ENCODE measurements around the gene POLD2.
"Not testable (repeated sequence)": the region's sequence is repeated elsewhere in the genome, so short reads cannot be mapped to it uniquely, and the experiment has no call there.

The POLD2 gene

GRCh38 chr7:44138698-44139097 is 15.3 kb upstream of the POLD2 start:
- no peak for DNase-seq

DNA sequence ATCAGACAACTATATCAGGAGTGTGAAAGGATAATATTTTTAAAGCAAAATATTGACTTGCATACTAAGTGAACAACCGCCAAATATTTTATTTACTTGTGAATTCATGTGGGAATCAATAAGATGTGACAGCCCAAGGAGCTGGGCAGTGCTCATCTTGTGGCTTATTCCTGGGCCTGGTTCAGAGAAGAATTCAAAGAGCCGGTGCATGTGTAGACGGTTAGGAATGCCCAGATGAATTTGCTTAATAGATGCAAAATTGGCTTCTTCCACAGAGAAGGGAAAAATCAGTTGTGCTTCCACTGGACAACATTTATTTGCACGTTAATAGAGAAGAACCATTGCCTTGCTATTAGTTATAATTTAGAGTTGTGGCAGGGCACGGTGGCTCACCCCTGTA is 13.4 kb upstream of the POLD2 start:
- no peak for DNase-seq

DNA sequence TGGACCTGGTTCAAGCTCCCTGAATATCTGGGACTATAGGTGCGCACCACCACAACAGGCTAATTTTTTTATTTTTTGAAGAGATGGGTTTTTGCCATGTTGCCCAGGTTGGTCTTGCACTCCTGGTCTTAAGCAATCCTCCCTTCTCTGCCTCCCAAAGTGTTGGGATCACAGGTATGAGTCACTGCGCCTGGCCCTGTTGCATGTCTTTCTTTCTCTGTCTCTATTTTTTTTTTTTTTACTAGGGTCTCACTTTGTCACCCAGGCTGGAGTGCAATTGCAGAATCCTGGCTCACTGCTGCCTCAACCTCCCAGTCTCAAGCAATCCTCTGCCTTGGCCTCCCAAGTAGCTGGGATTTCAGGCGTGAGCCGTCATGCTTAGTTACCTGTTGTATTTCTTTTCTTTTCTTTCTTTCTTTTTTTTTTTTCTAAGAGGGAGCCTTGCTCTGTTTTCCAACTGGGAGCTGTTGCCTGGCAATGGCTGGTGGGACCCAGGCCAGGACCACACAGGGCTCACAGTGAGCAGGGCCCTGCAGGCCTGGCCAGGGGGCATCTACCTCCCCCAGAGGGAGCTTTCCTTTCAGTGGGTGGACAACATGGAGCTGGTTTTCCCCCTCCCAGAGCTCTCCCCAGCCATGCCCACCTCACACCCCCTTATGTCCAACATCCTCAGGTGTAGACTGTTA is 11.7 kb upstream of the POLD2 start:
- DNase-seq, result no peak

DNA sequence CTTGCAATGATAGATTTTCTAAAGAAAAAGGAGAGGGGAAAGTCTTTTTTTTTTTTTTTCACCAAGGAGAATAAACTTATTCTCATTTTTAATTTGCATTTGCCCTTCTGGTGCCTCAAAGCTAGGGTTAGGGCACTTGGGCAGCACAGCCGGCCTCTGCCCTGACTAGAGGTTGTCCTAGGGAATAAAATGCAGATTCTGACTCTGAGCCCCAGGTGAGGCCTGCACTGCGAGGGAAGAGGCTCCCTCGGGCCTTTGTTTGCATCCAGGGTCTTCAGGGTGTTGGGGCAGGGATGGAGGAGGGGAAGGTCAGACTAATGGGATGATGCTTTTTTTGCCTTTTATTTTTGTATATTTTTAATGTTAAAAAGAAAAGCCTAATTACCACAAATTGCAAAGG is 9.9 kb upstream of the POLD2 start:
- no peak for DNase-seq

- no peak for DNase-seq
Observed at GRCh38 chr7:44132039-44132438, 8.7 kb upstream of the POLD2 start.

DNA sequence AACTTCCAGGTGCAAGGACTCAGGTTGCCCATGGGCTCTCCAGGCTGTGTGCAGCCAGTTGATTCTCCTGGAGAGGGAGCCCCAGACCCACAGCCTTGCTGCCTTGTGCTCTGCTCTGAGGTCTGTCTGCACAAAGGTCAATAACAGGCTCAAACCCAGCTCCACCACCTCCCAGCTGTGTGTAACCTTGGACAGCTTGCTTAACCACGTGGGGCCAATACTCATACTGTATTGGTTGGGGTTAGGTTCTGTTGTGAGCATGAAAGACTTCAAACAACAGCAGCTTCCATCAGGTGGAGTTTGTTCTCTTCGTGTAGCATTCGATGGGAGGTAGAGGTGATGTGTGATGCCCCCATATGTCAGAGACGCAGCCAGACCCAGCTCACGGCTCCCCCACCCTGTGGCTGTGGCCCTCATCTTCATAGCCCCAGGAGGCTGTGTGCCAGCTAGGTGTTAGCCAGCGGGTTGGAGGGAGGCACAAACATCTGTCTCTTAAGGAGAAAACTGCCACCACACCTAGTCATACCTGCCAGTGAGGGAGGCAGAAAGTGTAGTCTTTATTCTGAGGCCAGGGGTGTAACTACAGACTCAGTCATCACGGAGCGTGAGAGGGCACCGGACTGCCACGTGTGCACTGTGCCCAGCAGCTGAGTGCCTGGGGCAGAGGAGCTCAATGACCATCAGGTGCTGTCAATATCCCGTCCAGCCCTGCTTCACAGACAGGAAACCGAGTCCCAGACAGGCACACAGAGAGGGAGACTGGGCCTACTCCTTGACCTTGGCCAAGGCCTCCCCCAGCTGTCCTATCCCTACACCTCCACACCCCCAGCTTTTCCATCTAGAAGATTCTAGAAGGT is 8.1 kb upstream of the POLD2 start:
- DNase-seq, result no peak

DNA sequence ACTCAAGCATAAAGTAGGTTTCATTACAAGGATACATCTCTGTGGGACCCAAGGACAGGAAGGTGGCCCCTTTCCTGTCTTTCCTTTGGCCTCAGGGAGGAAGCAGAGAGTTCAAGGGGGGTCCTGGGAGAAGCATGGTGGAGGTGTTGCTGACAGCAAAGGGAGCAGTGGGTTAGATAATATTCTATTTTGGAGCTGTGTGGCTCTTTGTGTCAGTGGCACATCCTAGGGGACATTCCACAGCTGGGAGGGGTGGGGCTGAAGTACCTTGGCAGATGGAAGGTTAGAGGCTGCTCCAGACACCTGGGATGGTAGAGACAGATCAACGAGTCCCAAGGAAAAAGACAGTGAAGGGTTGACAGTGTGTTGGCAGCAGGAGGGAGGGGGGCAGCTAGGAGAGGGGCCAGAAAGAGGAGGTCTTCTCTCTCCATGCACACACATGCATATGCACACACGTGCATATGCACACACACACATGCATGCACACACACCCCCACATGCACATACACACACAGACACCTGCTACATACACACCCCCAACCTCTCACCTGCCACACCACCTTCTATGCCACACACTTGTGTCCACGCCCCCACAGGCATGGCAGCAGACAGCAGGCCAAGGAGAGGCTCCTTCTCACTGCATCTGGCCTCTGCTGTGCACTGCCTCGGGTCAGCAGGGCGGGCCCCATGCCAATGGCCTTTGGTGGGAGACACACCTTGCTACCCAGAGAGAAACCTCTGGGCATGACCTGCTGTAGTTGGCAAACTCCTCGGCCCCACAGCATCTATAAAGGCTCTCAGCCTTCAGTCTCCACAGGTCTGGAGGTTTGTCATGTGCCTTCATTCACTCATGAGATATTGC is 5.6 kb upstream of the POLD2 start:
- DNase-seq, result no peak

DNA sequence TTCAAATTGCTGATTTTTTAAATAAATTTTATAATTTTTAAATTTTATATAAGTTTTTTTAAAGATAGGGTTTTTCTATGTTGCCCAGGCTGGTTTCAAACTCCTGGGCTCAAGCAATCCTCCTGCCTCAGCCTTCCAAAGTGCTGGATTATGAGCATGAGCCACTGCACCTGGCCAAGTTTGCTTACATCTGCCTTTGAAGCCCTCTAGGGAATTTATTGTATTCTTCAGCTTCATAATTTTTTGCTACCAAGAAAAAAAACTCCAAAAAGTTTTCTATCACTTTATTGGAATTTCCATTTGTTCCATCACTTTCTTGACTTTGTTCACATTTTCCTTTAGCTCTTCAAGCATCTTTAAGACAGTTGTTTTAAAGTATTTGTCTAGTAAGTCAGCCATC is 3.8 kb upstream of the POLD2 start:
- DNase-seq, result no peak

- DNase-seq, result not testable (repeated sequence)
Observed at GRCh38 chr7:44126574-44126973, 3.2 kb upstream of the POLD2 start.

- DNase-seq, result no peak
Observed at GRCh38 chr7:44124822-44125202, 1.5 kb upstream of the POLD2 start.

GRCh38 chr7:44122529-44122928 is 819 bp downstream of the POLD2 start:
- no peak for DNase-seq

DNA sequence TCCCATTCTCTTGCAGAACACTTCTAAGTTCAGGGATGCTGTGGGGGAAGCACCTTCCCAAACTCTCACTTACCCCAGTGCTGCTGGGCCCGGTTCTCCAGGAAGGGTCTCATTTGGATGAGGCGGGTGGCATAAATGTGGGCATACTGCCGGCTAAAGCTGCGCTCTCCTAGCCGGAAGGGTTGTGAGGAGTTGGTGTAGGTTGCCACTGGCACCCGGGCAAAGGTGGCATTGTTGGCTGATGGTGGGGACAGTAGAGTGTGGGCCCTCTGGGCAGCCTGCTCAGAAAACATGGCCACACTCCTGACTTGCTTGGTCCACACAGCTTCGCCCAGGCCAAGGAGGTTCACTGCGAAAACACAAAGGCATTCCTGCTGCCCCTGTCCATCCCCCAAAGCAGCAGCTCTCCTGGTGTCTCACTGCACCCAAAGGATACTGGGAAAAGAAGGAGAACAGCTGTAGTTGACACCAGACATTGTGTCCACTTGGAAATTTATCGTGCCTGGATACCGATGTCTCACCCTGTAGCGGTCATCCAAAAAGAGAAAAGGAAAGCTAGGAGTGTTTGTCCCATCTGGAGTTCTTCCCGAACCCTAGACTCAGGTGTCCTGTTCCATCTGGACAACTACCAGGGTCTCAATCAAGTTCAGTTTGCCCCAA is 1.5 kb downstream of the POLD2 start:
- DNase-seq, result no peak

DNA sequence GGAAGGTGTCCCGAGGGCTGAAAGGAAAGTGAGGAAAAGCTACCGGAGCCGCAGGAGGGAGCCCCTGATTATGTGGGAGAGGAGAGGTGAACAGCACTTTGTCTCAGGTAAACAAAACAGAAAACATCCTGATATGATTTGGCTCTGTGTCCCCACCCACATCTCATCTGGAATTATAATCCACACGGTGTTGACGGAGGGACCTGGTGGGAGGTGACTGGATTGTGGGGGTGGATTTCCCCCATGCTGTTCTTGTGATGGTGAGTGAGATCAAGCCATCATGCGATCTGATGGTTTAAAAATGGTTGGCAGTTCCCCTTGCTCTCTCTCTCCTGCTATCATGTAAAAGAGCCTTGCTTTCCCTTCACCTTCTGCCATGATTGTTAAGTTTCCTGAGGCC is 3.0 kb downstream of the POLD2 start:
- no peak for DNase-seq

DNA sequence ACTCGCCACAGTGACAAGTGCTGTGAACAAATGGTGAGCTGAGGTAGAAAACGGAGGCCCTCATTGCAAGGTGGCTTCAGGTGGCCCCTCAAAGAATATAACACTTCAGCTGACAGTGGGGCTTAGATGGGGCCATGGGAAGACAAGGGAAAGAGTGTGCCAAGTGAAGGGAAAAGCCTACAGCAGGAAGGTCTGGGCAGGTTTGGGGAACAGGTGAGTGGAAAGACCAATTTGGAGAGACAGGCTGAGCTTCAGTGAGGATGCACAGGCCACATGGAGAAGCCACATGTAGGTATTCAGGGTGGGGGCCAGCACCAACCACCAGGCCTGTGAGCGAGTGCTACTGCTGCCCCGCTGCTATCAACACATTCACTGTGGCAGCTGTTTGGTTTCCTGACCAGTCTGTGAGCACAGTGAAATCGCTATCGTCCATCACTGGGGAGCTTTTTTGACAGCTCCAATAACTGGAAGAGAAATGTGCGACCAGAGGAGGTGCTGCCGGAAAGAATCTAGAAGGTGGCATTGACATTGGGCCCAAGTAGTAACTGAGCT is 3.4 kb downstream of the POLD2 start:
- DNase-seq, result no peak

GRCh38 chr7:44117801-44118429 is 5.4 kb downstream of the POLD2 start:
- DNase-seq, result no peak

- DNase-seq, result no peak
Observed at GRCh38 chr7:44116789-44117666, 6.3 kb downstream of the POLD2 start.

DNA sequence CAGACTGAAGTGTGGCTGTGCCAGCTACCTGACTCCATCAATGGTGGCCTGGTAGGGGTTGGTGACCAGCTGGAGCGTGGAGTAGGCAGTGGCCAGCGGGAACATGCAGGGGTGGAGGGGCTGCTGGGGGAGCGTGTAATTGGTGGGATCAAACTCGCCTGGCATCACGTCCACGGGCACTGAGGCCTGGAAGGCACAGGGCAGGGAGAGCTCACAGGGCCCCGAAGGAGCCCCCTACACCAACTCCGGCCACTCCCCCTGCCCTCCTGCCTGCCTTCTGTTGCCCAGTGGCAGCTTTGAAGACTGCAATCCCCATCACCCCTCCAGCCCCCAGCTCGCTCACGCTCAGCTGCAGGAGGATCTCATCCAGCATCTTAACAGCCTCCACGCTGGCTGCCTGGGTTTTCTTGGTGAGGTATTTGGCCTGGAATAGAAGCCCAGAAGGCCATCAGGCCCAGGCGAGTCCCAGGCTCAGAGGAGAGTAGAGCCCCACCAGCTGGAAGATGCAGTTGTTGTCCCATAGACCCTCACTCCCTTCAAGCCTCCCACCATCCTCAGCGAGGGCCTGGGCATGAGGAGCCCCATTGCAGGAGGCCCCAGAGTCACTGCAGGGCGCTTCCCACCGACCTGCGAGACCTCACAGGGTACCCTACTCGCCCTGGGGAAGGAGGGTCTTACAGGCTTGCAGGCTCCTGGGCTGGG is 7.1 kb downstream of the POLD2 start:
- DNase-seq, result no peak

DNA sequence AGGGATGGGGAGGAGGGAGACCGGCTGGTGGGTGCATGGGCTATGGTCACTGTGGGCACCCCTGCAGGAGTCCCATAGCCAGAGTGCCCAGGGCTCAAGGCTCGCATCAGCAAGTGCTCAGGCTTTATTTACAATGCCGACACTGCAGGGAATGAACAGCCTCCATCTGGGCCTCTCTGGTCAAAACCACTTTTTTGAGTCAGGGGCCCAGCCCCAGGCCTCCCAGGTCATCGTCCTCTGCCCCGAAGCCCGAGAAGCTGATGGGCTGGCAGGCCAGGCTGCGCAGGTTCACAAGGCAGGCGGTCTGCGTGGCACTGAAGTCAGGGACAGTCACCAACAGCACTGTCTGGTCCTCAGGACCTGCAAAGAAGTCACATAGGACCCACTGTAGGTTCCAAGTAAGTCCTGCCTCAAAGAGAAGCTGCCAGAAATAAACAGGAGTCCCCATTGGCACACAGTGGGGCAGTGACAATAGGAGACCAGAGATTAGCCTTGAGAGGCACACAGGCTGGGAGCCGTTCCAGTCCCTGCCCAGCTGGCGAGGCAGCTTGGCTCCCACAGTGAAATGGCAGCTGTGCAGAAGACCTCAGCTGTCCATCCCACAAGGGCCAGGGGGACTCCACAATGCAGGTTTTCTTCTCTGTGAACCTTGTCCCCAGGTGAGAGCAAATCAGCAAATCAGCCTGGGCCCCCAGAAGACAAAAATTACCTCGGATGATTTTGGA is 8.6 kb downstream of the POLD2 start:
- DNase-seq, result no peak

DNA sequence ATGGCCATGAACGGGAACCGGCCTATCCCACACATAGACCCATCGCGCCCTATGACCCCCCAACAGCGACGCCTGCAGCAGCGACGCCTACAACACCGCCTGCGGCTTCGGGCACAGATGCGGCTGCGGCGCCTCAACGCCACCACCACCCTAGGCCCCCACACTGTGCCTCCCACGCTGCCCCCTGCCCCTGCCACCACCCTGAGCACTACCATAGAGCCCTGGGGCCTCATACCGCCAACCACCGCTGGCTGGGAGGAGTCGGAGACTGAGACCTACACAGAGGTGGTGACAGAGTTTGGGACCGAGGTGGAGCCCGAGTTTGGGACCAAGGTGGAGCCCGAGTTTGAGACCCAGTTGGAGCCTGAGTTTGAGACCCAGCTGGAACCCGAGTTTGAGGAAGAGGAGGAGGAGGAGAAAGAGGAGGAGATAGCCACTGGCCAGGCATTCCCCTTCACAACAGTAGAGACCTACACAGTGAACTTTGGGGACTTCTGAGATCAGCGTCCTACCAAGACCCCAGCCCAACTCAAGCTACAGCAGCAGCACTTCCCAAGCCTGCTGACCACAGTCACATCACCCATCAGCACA is 9.5 kb downstream of the POLD2 start:
- DNase-seq, result no peak
